H54 (cell line): ENCODE measurements around the gene TTLL11.
A peak's percentile ranks its signal among the peaks of the same experiment; 100 is the strongest.
"Not testable (repeated sequence)": the region's sequence is repeated elsewhere in the genome, so short reads cannot be mapped to it uniquely, and the experiment has no call there.

Source experiments
- DNase-seq: peaks from one replicate; pipeline ENCODE4 v3.0.0; 2011; ENCODE audit warnings: low spot score, mixed read lengths; ENCODE audit not compliant: insufficient read length
- FAIRE-seq: peaks from 3 replicates; lab custom pipeline; 2011; peaks lifted over from hg19 to GRCh38; lab: Jason Lieb, UNC
- POLR2A ChIP-seq: IDR thresholded peaks from 2 replicates; pipeline ENCODE4 v1.6.1; 2011; ENCODE audit warnings: low read depth, mild to moderate bottlenecking, low read length

The TTLL11 gene

DNA sequence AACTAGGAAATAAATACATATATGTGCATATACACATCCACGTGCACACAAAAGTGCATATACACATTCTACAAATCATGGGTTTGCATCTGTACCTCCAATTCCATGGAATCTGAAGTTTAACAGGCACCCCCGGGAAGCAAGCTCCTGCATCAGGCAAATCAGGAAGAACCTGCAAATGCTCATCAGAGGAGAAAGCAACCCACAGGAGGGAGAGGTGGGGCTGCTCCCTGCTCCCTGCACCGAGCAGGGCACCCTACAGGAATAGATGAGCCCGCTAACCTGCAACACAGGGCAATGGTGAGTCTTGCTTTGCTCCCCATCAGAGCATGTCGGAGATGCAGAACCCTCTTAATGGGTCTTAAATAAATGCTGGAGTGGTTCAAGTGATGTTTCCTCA, 290.4 kb downstream of the TTLL11 start:
- FAIRE-seq: no peak

GRCh38 chr9:121801579-121801978, 291.5 kb downstream of the TTLL11 start:
- DNase-seq (no peak), FAIRE-seq (peak; percentile 15)
- TF ChIP-seq POLR2A: no peak

More for the DNA sequence above, 290.4 kb downstream of the TTLL11 start:
- TF ChIP-seq POLR2A: no peak
- no peak for DNase-seq

- FAIRE-seq: no peak
Observed at GRCh38 chr9:121800376-121800775, 292.7 kb downstream of the TTLL11 start.

DNA sequence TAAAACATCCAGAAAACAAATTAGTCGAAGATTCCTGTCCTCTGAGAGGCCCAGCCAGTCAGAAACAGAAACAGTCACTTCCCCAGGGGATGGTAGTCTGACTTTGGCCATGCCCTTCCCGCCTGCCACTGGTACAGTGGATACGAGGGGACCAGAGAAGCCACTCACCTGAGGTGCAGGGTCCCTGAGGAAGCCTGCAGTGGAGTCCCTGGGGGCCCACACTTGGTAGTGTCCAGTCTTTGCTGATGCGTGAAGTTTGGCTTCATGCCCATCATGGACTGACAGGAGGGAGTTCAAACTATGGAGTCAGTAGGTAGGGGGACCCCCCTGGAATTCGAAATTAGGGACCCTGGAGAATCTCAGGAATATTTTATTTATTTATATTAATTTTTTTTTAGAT, 294.2 kb downstream of the TTLL11 start:
- no peak for FAIRE-seq
- TF ChIP-seq POLR2A: no peak
- DNase-seq: no peak

More at GRCh38 chr9:121800376-121800775, 292.7 kb downstream of the TTLL11 start:
- TF ChIP-seq POLR2A: no peak
- DNase-seq: no peak

GRCh38 chr9:121797081-121797480, 296.0 kb downstream of the TTLL11 start:
- DNase-seq: no peak
- no peak for TF ChIP-seq POLR2A
- no peak for FAIRE-seq

DNA sequence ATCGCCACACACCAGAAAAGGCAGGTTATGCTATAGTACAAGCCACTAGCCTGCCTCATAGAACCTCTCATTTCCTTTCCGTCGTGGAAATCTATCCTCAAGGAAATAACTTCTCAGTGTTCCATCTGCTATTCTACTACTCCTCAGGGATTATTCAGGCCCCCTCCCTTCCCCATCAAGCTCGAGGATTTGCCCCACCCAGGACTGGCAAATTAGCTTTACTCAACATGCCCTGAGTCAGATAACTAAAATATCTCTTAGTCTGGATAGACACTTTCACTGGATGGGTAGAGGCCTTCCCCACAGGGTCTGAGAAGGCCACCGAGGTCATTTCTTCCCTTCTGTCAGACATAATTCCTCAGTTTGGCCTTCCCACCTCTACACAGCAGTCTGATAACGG, 298.8 kb downstream of the TTLL11 start:
- DNase-seq, FAIRE-seq: not testable (repeated sequence)

GRCh38 chr9:121792476-121792875, 300.6 kb downstream of the TTLL11 start:
- DNase-seq, FAIRE-seq: not testable (repeated sequence)

GRCh38 chr9:121790841-121791240, 302.3 kb downstream of the TTLL11 start:
- DNase-seq (no peak), FAIRE-seq (no peak)
- no peak for TF ChIP-seq POLR2A

- FAIRE-seq (no peak), DNase-seq (no peak)
- no peak for TF ChIP-seq POLR2A
Observed at GRCh38 chr9:121788686-121789366, 304.3 kb downstream of the TTLL11 start.

DNA sequence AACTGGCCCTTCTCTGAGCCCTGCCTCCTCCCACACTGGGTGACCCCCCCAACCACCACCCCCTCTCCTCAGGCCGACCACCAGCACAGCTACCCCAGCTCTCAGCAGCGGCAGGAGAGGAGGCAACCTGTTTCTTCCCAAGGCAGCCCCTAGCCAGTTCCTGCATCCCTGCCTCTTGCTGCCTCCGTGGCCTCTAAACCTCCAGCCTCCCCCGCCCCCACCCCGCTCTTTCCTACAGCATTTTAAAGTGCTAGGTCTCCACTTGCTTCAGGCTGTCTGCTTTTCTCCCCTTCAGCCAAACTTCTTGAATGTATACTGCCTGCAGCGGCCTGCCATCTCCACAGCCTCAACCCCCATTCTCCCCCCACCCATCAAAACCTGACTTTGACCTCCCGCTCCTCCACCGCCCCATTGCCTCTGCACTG, 306.1 kb downstream of the TTLL11 start:
- no peak for DNase-seq
- no peak for FAIRE-seq
- no peak for TF ChIP-seq POLR2A

- FAIRE-seq (no peak), DNase-seq (no peak)
- TF ChIP-seq POLR2A: no peak
Observed at GRCh38 chr9:121786543-121786948, 306.6 kb downstream of the TTLL11 start.

DNA sequence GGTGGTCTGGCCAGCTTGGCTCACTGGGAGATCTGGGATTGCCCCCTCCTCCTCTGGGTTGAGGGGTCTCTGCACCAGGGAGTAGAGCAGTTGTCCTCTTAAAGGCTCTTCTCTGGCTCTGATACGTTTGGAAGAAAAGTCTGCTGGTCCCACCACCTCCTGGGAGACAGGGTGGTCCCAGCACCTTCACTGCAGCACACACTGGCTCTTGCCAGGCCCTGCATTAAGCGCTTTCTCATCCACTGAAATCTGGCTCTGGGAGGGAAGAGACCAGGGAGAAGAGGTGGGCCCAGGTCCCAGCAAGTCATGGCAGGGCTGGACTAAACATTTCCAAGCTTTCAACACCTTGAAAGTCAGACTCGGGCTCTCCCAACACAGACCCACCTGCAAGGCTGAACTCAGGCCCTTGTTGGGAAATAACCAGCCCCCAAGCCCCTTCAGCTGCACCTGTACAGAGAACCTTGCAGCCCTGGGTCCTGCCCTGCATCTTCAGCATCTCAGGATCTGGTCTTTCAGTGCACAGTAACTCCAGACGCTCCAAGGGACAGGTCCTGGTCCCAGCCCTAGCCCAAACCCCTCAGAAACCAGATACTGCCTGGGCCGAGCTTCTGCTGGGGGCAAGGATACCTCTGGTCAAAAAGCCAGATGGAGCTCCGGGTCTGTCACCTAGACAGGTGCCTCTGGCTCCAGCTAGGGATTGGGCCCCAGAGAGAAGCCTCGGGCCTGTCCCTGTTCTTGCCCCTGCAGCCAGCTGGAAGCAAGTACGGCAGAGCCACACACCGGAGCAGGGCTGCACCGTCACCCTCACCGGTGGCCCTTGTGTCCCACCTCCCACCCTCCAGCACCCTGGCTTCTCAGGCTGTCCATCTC, 307.2 kb downstream of the TTLL11 start:
- DNase-seq: no peak
- FAIRE-seq: no peak
- TF ChIP-seq POLR2A: no peak

GRCh38 chr9:121784731-121785411, 308.2 kb downstream of the TTLL11 start:
- DNase-seq (no peak), FAIRE-seq (no peak)
- TF ChIP-seq POLR2A: no peak
